CD4-positive, alpha-beta T cell treated with Interleukin-1 beta for 1 hour (primary cell): Measurements from ENCODE around the gene CLSTN2.

ENCODE experiments used
- DNase-seq, 2 donors: peaks; one replicate each; pipeline ENCODE4 v3.0.0-alpha.2; 2020 to 2022

CLSTN2 gene

GRCh38 chr3:140246578-140246977 is 311.6 kb downstream of the CLSTN2 start:
- no peak for DNase-seq

- DNase-seq, result no peak
Observed at GRCh38 chr3:140247775-140248174, 312.8 kb downstream of the CLSTN2 start.

GRCh38 chr3:140249188-140249587 is 314.2 kb downstream of the CLSTN2 start:
- DNase-seq, result no peak

- no peak for DNase-seq
Observed at GRCh38 chr3:140250010-140250855, 315.2 kb downstream of the CLSTN2 start.

GRCh38 chr3:140250945-140251344 is 316.0 kb downstream of the CLSTN2 start:
- DNase-seq, result no peak

GRCh38 chr3:140251678-140252077 is 316.7 kb downstream of the CLSTN2 start:
- DNase-seq, result no peak

GRCh38 chr3:140252812-140253656 is 318.0 kb downstream of the CLSTN2 start:
- no peak for DNase-seq

- no peak for DNase-seq
Observed at GRCh38 chr3:140258222-140258724, 323.3 kb downstream of the CLSTN2 start.

GRCh38 chr3:140265302-140265701 is 330.3 kb downstream of the CLSTN2 start:
- no peak for DNase-seq

GRCh38 chr3:140268103-140268502 is 333.1 kb downstream of the CLSTN2 start:
- DNase-seq, result no peak

- DNase-seq, result no peak
Observed at GRCh38 chr3:140268610-140269009, 333.6 kb downstream of the CLSTN2 start.

- DNase-seq, result no peak
Observed at GRCh38 chr3:140270329-140270728, 335.3 kb downstream of the CLSTN2 start.

- no peak for DNase-seq
Observed at GRCh38 chr3:140273542-140274195, 338.7 kb downstream of the CLSTN2 start.

GRCh38 chr3:140274429-140274828 is 339.4 kb downstream of the CLSTN2 start:
- no peak for DNase-seq

- no peak for DNase-seq
Observed at GRCh38 chr3:140276703-140277102, 341.7 kb downstream of the CLSTN2 start.

GRCh38 chr3:140277886-140278285 is 342.9 kb downstream of the CLSTN2 start:
- DNase-seq, result no peak

GRCh38 chr3:140284372-140284771 is 349.4 kb downstream of the CLSTN2 start:
- no peak for DNase-seq

- DNase-seq, result no peak
Observed at GRCh38 chr3:140285380-140285779, 350.4 kb downstream of the CLSTN2 start.

- no peak for DNase-seq
Observed at GRCh38 chr3:140288595-140288994, 353.6 kb downstream of the CLSTN2 start.

GRCh38 chr3:140290105-140290504 is 355.1 kb downstream of the CLSTN2 start:
- no peak for DNase-seq

GRCh38 chr3:140292170-140292569 is 357.2 kb downstream of the CLSTN2 start:
- DNase-seq, result no peak

GRCh38 chr3:140292684-140293083 is 357.7 kb downstream of the CLSTN2 start:
- no peak for DNase-seq

GRCh38 chr3:140294058-140294457 is 359.1 kb downstream of the CLSTN2 start:
- no peak for DNase-seq
